ENCODE results near the gene TMEM53. TPM values are rescaled to one million over a fixed set of nuclear protein-coding genes. Genes with fewer than 3 reads are reported as not detected.

The TMEM53 gene
- total RNA-seq, 1 donor from 2014 or later, result 6.6 TPM

GRCh38 chr1:44659566-44659965, 14.7 kb downstream of the TMEM53 start:
- H3K27ac Mint-ChIP-seq (ENCODE audit: unreplicated experiment), result no peak overlapping the region
- H3K36me3 Mint-ChIP-seq (ENCODE audit: unreplicated experiment), result no peaks in the 10 kb centered on the region
- no peaks in the 10 kb centered on the region for H3K27me3 Mint-ChIP-seq (ENCODE audit: unreplicated experiment)
- DNase-seq (ENCODE audit: extremely low spot score, unreplicated experiment), result no peak
- no peaks in the 10 kb centered on the region for H3K9me3 Mint-ChIP-seq (ENCODE audit: unreplicated experiment)
- TF ChIP-seq CTCF (IDR thresholded peaks at IDR 0.05), result no peak
- no peak overlapping the region for H3K4me3 Mint-ChIP-seq (ENCODE audit: unreplicated experiment)
- peaks cover 7% of the 10 kb centered on the region for H3K4me1 Mint-ChIP-seq (ENCODE audit: unreplicated experiment)

GRCh38 chr1:44655609-44656008, 18.7 kb downstream of the TMEM53 start:
- H3K36me3 Mint-ChIP-seq (ENCODE audit: unreplicated experiment), result peaks cover 6% of the 10 kb centered on the region
- H3K4me1 Mint-ChIP-seq (ENCODE audit: unreplicated experiment), result peaks cover 7% of the 10 kb centered on the region
- no peaks in the 10 kb centered on the region for H3K27me3 Mint-ChIP-seq (ENCODE audit: unreplicated experiment)
- TF ChIP-seq CTCF (IDR thresholded peaks at IDR 0.05), result peak; percentile 70
- H3K4me3 Mint-ChIP-seq (ENCODE audit: unreplicated experiment), result no peak overlapping the region
- no peak for DNase-seq (ENCODE audit: extremely low spot score, unreplicated experiment)
- H3K27ac Mint-ChIP-seq (ENCODE audit: unreplicated experiment), result no peak overlapping the region
- H3K9me3 Mint-ChIP-seq (ENCODE audit: unreplicated experiment), result no peaks in the 10 kb centered on the region

- Mint-ChIP-seq H3K36me3 (ENCODE audit: unreplicated experiment) (peaks cover 8% of the 10 kb centered on the region), H3K9me3 (ENCODE audit: unreplicated experiment) (no peaks in the 10 kb centered on the region), H3K27ac (ENCODE audit: unreplicated experiment) (no peak overlapping the region), H3K27me3 (ENCODE audit: unreplicated experiment) (no peaks in the 10 kb centered on the region), H3K4me1 (ENCODE audit: unreplicated experiment) (no peaks in the 10 kb centered on the region), H3K4me3 (ENCODE audit: unreplicated experiment) (no peak overlapping the region)
- no peak for TF ChIP-seq CTCF (IDR thresholded peaks at IDR 0.05)
- no peak for DNase-seq (ENCODE audit: extremely low spot score, unreplicated experiment)
These were observed 19.6 kb downstream of the TMEM53 start for GRCh38 chr1:44654621-44655187.

GRCh38 chr1:44653107-44653964, 20.9 kb downstream of the TMEM53 start:
- H3K9me3 Mint-ChIP-seq (ENCODE audit: unreplicated experiment), result no peaks in the 10 kb centered on the region
- no peak overlapping the region for H3K4me3 Mint-ChIP-seq (ENCODE audit: unreplicated experiment)
- H3K27ac Mint-ChIP-seq (ENCODE audit: unreplicated experiment), result no peak overlapping the region
- no peak for TF ChIP-seq CTCF (IDR thresholded peaks at IDR 0.05)
- H3K27me3 Mint-ChIP-seq (ENCODE audit: unreplicated experiment), result no peaks in the 10 kb centered on the region
- no peaks in the 10 kb centered on the region for H3K4me1 Mint-ChIP-seq (ENCODE audit: unreplicated experiment)
- H3K36me3 Mint-ChIP-seq (ENCODE audit: unreplicated experiment), result peaks cover 12% of the 10 kb centered on the region
- DNase-seq (ENCODE audit: extremely low spot score, unreplicated experiment), result no peak

- H3K27me3 Mint-ChIP-seq (ENCODE audit: unreplicated experiment), result no peaks in the 10 kb centered on the region
- no peak overlapping the region for H3K4me3 Mint-ChIP-seq (ENCODE audit: unreplicated experiment)
- H3K4me1 Mint-ChIP-seq (ENCODE audit: unreplicated experiment), result no peaks in the 10 kb centered on the region
- peaks cover 12% of the 10 kb centered on the region for H3K36me3 Mint-ChIP-seq (ENCODE audit: unreplicated experiment)
- TF ChIP-seq CTCF (IDR thresholded peaks at IDR 0.05), result peak; percentile 93
- no peak overlapping the region for H3K27ac Mint-ChIP-seq (ENCODE audit: unreplicated experiment)
- peak; percentile 92 for DNase-seq (ENCODE audit: extremely low spot score, unreplicated experiment)
- no peaks in the 10 kb centered on the region for H3K9me3 Mint-ChIP-seq (ENCODE audit: unreplicated experiment)
These were observed 21.7 kb downstream of the TMEM53 start for GRCh38 chr1:44652445-44653106.
